ENCODE measurements around the gene ELOVL6. TPM values are rescaled to one million over a fixed set of nuclear protein-coding genes. Genes with fewer than 3 reads are reported as not detected.
"Not testable (repeated sequence)": the region's sequence is repeated elsewhere in the genome, so short reads cannot be mapped to it uniquely, and the experiment has no call there.

ELOVL6 gene
- total RNA-seq, 4 donors from 2014 or later: 15.9 to 32.2 (median 20.4) TPM

DNA sequence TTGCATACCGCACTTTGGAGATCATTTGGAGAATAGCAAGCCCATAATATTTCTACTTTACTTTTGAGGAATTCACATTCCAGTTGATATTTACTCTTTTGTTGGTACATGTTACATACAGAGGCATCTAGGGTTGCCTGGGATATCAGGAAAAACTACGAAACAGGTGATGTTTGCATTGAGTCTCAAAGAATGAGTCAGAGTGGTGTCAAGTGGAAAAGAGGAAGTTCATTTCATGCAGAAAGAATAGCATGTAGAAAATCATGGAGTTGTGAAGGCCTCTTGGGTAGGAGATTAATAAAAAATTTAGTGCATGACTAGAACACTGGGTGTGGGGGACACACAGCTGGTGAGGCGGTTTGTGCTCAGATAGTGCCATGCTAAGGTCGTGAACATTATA lies 33.5 kb upstream of the ELOVL6 start:
- no peak for TF ChIP-seq POLR2A (IDR thresholded peaks at IDR 0.05)
- no peak for TF ChIP-seq CTCF (IDR thresholded peaks at IDR 0.05)
- no peak for DNase-seq (ENCODE audit: low spot score in 2 of 2)
- no peak overlapping the region for H3K4me3 ChIP-seq (ENCODE audit: low read depth, poor library complexity, severe bottlenecking)
- intact Hi-C loops (cut with DNase I; ENCODE audit: low total_unique reads): no loop called here
- 84 to 86% methylated on average over 4 of the region's 4 CpGs for WGBS, 2 donors

- H3K4me3 ChIP-seq (ENCODE audit: low read depth, poor library complexity, severe bottlenecking): no peak overlapping the region
- intact Hi-C loops (cut with DNase I; ENCODE audit: low total_unique reads): no loop called here
- no peak for TF ChIP-seq POLR2A (IDR thresholded peaks at IDR 0.05)
- TF ChIP-seq CTCF (IDR thresholded peaks at IDR 0.05): no peak
- 88 to 90% methylated on average over 2 of the region's 2 CpGs for WGBS, 2 donors
- no peak for DNase-seq (ENCODE audit: low spot score in 2 of 2)
Observed at GRCh38 chr4:110229266-110229665, 30.9 kb upstream of the ELOVL6 start.

DNA sequence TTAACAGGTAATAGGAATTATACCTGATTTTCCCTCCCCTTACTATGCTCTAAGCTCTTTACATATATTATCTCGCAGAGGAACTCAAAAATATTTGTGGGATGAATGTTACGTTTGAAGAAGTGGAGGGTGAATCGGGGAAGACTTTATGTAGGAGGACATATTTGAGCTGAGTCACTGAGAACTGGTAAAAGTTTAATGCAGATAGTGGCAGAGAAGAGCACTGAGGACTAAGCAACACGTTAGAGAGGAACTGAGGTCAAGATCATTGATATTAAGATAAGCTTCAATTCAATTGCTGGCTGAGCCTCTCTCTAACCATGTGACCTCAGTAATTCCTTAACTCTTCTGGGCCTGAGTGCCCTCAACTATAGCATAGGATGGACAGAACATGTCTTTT lies 26.4 kb upstream of the ELOVL6 start:
- intact Hi-C loops (cut with DNase I; ENCODE audit: low total_unique reads): no loop called here
- 19 to 20% methylated on average over 4 of the region's 4 CpGs for WGBS, 2 donors
- TF ChIP-seq POLR2A (IDR thresholded peaks at IDR 0.05) (no peak), CTCF (IDR thresholded peaks at IDR 0.05) (no peak)
- no peak for DNase-seq (ENCODE audit: low spot score in 2 of 2)
- no peak overlapping the region for H3K4me3 ChIP-seq (ENCODE audit: low read depth, poor library complexity, severe bottlenecking)

DNA sequence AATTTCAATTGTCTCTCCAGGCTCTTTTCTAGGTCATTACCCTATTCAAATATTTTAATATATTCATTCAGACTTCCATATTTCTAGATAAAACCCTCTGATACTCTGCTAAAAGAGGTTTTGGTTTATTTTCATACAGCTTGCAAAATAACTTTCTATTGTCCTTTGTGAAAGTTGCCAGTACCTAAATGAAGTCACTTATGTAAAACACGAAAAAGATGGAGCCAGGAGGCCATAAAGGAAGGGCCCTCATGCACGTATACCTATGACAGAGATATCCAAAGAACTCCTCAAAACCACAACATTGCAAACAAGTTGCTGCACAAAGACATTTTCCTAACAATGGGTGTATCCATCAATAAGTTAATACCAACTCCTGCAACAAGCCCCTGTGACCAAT lies 25.7 kb upstream of the ELOVL6 start:
- WGBS, 2 donors: 73 to 83% methylated on average over 2 of the region's 2 CpGs
- intact Hi-C loops (cut with DNase I; ENCODE audit: low total_unique reads): no loop called here
- TF ChIP-seq POLR2A (IDR thresholded peaks at IDR 0.05) (no peak), CTCF (IDR thresholded peaks at IDR 0.05) (no peak)
- no peak overlapping the region for H3K4me3 ChIP-seq (ENCODE audit: low read depth, poor library complexity, severe bottlenecking)
- DNase-seq (ENCODE audit: low spot score in 2 of 2): no peak

GRCh38 chr4:110218935-110219334 lies 20.5 kb upstream of the ELOVL6 start:
- 96% methylated on average over 1 of the region's 1 CpG for WGBS, 2 donors
- DNase-seq (ENCODE audit: low spot score in 2 of 2); H3K4me3 ChIP-seq (ENCODE audit: low read depth, poor library complexity, severe bottlenecking): not testable (repeated sequence)
- intact Hi-C loops (cut with DNase I; ENCODE audit: low total_unique reads): loop anchor here (10.0 kb wide), 1 partner anchor 174 kb away; no protein-coding TSS in a partner anchor

DNA sequence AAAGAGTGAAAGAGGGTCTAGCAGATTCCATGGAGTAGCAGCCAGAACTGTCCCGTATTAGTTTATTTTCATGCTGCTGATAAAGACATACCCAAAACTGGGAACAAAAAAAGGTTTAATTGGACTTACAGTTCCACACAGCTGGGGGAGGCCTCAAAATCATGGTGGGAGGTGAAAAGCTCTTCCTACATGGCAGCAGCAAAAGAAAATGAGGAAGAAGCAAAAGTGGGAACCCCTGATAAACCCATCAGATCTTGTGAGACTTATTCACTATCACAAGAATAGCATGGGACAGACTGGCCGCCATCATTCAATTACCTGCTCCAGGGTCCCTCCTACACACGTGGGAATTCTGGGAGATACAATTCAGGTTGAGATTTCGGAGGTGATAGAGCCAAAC lies 18.8 kb upstream of the ELOVL6 start:
- not testable (repeated sequence) for DNase-seq (ENCODE audit: low spot score in 2 of 2); H3K4me3 ChIP-seq (ENCODE audit: low read depth, poor library complexity, severe bottlenecking)
- 88% methylated on average over 4 of the region's 4 CpGs for WGBS, 2 donors
- intact Hi-C loops (cut with DNase I; ENCODE audit: low total_unique reads): loop anchor here (10.0 kb wide), 1 partner anchor 172 kb away; no protein-coding TSS in a partner anchor

- WGBS, 2 donors: 88 to 90% methylated on average over 6 of the region's 6 CpGs
- no peak for DNase-seq (ENCODE audit: low spot score in 2 of 2)
- no peak overlapping the region for H3K4me3 ChIP-seq (ENCODE audit: low read depth, poor library complexity, severe bottlenecking)
- TF ChIP-seq CTCF (IDR thresholded peaks at IDR 0.05) (no peak), POLR2A (IDR thresholded peaks at IDR 0.05) (no peak)
- intact Hi-C loops (cut with DNase I; ENCODE audit: low total_unique reads): loop anchor here (10.0 kb wide), 1 partner anchor 171 kb away; no protein-coding TSS in a partner anchor
Observed at GRCh38 chr4:110216129-110216528, 17.7 kb upstream of the ELOVL6 start.
